Activated CD8-positive, alpha-beta memory T cell treated with anti-CD3 and anti-CD28 coated beads for 36 hours (primary cell): ENCODE results near the gene POLG2. TPM values are rescaled to one million over a fixed set of nuclear protein-coding genes. Genes with fewer than 3 reads are reported as not detected.

ENCODE experiments used
- CTCF ChIA-PET: fragments of 350-600 bp; sonication (Branson Sonifier 250); formaldehyde crosslinking; loops from one replicate; lab custom pipeline; 2021; ENCODE audit warnings: antibody characterized with exemption; lab: Charles Lee
- POLR2A ChIA-PET: fragments of 350-600 bp; sonication (Branson Sonifier 250); formaldehyde crosslinking; loops from one replicate; lab custom pipeline; 2021; ENCODE audit warnings: antibody characterized with exemption; lab: Charles Lee
- total RNA-seq, 2 experiments: library from RNA; stranded (reverse); gene quantifications; one replicate each; pipeline ENCODE4 v1.2.3, GENCODE V29; 2021

Gene POLG2
- 10 to 100 TPM; 30.1 TPM for total RNA-seq

DNA sequence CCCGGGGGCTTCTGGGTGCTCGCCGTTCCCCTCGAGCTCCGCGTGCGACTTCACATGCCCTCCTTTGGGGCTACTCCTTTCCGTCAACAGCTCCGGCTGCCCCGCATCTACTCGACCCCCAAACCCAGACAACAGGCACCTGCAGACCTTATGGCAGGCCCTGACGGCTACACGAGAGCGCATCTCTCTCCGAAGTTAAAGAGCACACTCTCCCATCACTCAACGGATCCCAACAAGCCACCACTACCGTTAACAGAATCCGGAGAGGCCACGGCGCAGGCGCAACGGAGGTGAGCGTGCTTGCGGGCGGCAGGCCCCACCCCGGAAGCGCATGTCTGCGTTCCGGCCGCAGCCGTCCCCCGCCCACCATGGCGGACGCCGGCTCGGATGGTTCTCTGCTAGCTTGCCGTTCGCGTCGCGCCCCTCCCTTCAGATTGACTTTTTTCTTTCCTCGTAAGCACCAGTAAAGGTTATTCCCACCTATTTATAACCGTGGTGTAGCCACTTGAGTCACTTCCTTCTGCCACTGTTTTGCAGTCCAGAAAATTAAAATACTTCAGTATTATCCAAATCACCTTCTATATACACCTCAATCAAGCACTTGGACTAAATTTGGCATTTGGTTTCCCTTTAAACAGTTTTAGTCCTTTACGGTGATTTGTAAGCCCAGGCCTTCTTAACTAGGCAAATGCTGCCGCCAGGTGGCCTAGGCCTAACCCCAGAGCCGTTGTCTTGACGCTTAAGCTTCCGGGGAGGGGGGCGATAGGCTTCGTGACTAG is at the start of gene POLG2:
POLG2 (minus strand) TSS at position 269 of the 779 bp plus-strand sequence; CDS start at position 183, 86 bp downstream.
- POLR2A ChIA-PET = interaction anchor here (0.5 to 4.6 kb wide), 3 partner anchors 9 to 291 kb away, joined by 3 to 90 read pairs (median 7); partner anchors contain the start of genes CEP95 and DDX5

GRCh38 chr17:64544742-64545141 is 47.9 kb upstream of the POLG2 start:
- POLR2A ChIA-PET = no interaction called here
- CTCF ChIA-PET = interaction anchor here (0.5 to 0.6 kb wide), 2 partner anchors 70 to 191 kb away, joined by 3 read pairs; no protein-coding TSS in a partner anchor

More for the DNA sequence above, at the start of gene POLG2:
- CTCF ChIA-PET = interaction anchor here (1.0 to 2.8 kb wide), 6 partner anchors 8 to 163 kb away, joined by 3 to 15 read pairs (median 7); partner anchors contain the start of gene CEP95

DNA sequence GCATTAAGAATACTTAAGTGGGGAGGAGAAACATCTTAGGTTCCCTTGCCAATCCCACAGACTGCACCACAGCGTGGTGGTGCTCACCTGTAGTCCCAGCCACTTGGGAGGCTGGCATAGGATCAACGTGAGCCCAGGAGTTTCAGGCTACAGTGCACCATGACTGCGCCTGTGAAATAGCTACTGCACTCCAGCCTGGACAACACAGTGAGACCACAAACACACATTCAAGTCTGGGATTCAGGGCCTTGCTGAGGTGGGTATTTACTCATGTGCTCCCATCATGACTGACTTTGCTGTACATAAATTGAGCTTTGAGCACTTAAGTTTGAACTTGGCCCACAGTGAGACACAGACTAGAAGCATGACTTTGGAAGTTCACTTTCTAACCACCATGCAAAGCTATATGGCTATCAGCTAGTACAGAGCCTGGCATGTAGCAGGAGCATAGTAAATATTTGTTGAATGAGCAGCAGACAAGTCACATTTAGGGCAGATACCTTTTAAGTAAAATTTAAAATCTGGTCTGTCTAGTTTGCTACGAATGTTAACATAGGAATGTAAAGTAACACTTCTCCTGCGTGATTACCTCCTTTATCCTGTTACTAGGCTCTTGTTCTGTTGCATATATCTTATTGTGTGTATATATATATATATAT is 43.4 kb upstream of the POLG2 start:
- ChIA-PET POLR2A (no interaction called here), CTCF (no interaction called here)

DNA sequence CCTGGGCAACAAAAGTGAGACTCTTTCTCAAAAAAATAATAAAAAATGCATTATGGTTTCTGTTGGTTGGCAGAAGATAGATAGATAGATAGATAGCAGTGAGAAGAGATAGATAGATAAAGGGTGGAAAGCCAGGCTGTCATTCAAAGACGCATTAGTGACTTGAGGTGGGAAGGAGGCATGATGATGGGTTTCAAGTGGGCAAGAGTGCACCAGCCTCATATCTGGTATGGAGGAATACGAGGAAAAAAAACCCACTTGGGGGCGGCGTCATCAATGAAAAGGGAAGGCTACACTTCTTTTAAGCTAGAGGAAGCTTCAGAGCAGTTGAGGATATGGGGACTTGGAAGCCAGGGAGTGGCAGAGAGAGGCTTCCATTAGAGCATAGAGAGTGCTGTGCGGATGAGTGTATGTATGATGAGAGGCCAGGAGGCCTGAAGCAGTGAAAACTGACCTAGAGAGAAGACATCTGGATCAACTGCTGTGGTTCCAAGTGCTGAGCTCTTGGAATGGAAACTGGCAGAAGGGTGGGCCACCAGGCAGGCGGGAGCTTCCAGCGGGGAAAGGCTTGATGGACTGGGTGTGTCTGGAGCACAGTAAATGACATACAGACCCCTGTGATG is 41.8 kb upstream of the POLG2 start:
- CTCF ChIA-PET = interaction anchor here (0.6 kb wide), 1 partner anchor 10 kb away, joined by 5 read pairs; no protein-coding TSS in a partner anchor
- POLR2A ChIA-PET = no interaction called here

DNA sequence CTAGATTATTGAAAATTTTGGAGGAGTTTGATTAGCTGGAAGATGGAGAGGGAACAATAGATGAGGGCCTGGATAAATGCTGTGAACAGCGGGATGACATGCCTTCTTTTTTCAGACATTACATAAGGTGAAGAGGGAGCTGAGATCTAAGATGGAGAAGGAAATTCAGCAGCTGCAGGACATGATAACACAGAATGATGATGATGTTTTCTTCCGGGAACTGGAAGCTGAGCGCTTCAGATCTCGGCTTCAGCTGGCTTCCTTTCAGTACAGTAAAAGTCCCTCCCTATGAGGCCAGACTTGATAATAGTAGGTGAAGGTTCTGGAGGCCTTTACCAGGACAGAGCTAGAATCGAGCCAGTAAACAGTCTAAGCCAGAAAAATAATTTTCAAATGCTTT is 40.6 kb upstream of the POLG2 start:
- CTCF ChIA-PET = no interaction called here
- POLR2A ChIA-PET = interaction anchor here (0.6 kb wide), 1 partner anchor 82 kb away, joined by 3 read pairs; no protein-coding TSS in a partner anchor

DNA sequence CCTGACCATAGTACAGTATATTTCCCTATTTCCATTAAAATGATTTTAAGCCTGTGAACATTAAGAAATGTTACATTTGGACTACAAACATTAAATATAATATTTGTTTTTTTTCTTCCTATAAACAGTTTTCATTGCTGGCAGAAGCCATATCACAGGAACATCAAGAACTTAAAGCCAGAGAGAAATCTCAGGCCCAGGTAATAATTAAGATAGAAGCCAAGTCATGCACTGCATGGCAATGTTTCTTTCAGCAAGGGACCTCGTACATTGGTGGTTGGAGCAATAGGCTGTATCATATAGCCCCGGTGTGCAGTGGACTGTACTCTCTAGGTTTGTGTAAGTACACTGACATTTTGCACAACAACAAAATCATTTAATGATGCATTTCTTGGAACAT is 40.1 kb upstream of the POLG2 start:
- ChIA-PET CTCF (no interaction called here), POLR2A (no interaction called here)

GRCh38 chr17:64535357-64535756 is 38.5 kb upstream of the POLG2 start:
- ChIA-PET CTCF (interaction anchor here (1.9 kb wide), 1 partner anchor 11 kb away, joined by 5 read pairs; no protein-coding TSS in a partner anchor), POLR2A (no interaction called here)

GRCh38 chr17:64534187-64534586 is 37.3 kb upstream of the POLG2 start:
- POLR2A ChIA-PET = no interaction called here
- CTCF ChIA-PET = no interaction called here

GRCh38 chr17:64533784-64534183 is 36.9 kb upstream of the POLG2 start:
- ChIA-PET POLR2A (no interaction called here), CTCF (no interaction called here)

- POLR2A ChIA-PET = interaction anchor here (0.5 kb wide), 1 partner anchor 32 kb away, joined by 3 read pairs; no protein-coding TSS in a partner anchor
- CTCF ChIA-PET = no interaction called here
Observed at GRCh38 chr17:64532409-64532808, 35.6 kb upstream of the POLG2 start.

GRCh38 chr17:64531955-64532371 is 35.1 kb upstream of the POLG2 start:
- CTCF ChIA-PET = no interaction called here
- POLR2A ChIA-PET = interaction anchor here (0.5 kb wide), 1 partner anchor 33 kb away, joined by 3 read pairs; no protein-coding TSS in a partner anchor

DNA sequence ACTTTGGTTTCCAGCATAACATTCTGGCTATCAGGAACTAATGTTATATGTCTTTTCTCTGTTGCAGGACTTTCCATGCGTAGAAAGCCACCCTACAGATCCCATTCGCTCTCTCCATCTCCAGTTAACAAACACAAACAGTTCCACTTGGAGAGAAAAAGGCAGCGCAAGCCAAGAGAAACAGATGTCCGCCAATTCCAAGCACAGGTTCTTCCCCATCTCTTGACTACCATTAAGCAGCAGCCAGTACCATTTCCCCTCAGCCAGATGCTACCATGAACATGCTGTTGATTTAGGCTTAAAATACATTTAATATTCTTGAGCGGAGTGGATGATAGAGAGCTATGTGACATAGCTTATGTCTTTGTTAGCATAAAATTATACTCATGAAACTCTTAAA is 32.4 kb upstream of the POLG2 start:
- ChIA-PET CTCF (interaction anchor here (1.3 kb wide), 1 partner anchor 120 kb away, joined by 3 read pairs; no protein-coding TSS in a partner anchor), POLR2A (no interaction called here)

DNA sequence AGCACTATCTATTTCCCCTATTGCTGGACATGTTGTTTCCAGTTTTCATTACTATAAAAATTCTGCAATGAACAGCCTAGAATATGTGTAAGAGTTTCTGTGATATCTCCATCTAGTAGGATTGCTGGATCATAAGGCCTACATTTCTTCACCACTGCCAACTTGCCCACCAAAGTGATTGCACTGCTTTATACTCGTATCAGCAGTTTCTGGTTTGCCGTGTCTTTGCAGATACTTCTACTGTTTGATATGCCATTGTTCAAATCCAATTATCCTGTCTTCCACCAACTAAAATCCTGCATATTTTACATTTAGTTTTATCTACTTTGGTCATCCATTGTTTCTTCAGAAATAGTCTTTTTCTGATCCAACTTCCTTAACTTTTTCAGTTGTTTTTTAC is 31.1 kb upstream of the POLG2 start:
- ChIA-PET POLR2A (no interaction called here), CTCF (no interaction called here)

GRCh38 chr17:64520359-64520758 is 23.5 kb upstream of the POLG2 start:
- ChIA-PET CTCF (interaction anchor here (0.6 kb wide), 1 partner anchor 209 kb away, joined by 4 read pairs; no protein-coding TSS in a partner anchor), POLR2A (interaction anchor here (0.6 kb wide), 2 partner anchors 22 to 60 kb away, joined by 4 to 5 read pairs; no protein-coding TSS in a partner anchor)

DNA sequence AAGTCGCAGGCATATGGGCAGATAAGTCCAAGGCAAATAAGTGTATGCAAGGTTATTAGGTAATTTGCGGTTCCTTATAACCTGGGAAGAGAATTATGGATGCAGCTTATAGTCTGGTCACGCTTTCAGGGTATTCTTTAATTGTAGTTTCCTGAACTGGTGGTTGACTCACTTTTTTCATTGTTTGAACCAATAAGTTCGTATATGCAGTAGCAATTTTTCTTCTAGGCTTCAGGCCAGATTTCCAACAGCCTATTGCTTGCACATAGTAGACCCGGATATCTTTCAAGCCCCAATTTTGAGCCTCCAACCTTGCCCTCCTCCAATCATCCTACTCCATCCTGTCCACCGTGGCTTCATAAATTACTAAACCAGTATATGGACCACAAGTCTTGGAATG is 22.7 kb upstream of the POLG2 start:
- ChIA-PET CTCF (interaction anchor here (0.6 kb wide), 1 partner anchor 210 kb away, joined by 4 read pairs; no protein-coding TSS in a partner anchor), POLR2A (interaction anchor here (0.6 kb wide), 2 partner anchors 21 to 61 kb away, joined by 4 to 5 read pairs; no protein-coding TSS in a partner anchor)

- ChIA-PET POLR2A (interaction anchor here (0.5 kb wide), 1 partner anchor 1622 kb away, joined by 5 read pairs; no protein-coding TSS in a partner anchor), CTCF (interaction anchor here (0.7 kb wide), 1 partner anchor 9 kb away, joined by 3 read pairs; the partner anchor contains the start of gene CEP95)
Observed at GRCh38 chr17:64515829-64516228, 19.0 kb upstream of the POLG2 start.

- CTCF ChIA-PET = interaction anchor here (0.7 kb wide), 1 partner anchor 8 kb away, joined by 3 read pairs; the partner anchor contains the start of gene CEP95
- POLR2A ChIA-PET = interaction anchor here (0.5 kb wide), 2 partner anchors 51 to 1622 kb away, joined by 5 to 10 read pairs; no protein-coding TSS in a partner anchor
Observed at GRCh38 chr17:64515419-64515818, 18.6 kb upstream of the POLG2 start.

- ChIA-PET POLR2A (no interaction called here), CTCF (interaction anchor here (0.6 to 1.1 kb wide), 2 partner anchors 18 to 167 kb away, joined by 3 read pairs; no protein-coding TSS in a partner anchor)
Observed at GRCh38 chr17:64509179-64509578, 12.3 kb upstream of the POLG2 start.

DNA sequence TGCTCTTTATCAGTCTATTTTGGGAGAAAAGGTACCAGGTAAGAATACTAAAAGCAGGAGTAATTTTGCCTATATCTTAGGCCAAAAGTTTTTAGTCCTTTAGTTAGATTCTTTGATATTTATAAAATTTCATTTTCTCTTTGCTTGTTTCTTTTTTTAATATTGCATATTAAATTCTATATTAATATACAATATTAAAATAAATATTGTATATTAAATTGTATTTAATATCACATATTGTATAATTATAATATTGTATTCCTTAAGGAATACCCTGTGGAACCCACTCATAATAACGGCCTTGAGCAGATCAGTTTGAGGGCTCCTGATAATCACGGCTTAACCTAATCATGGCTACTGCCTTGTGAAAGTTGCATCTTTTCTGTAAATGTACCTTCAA is 11.8 kb upstream of the POLG2 start:
- POLR2A ChIA-PET = no interaction called here
- CTCF ChIA-PET = interaction anchor here (0.6 to 1.1 kb wide), 2 partner anchors 18 to 168 kb away, joined by 3 read pairs; no protein-coding TSS in a partner anchor
